NCI-H526 treated with DMSO at 0.1 percent for 48 hours (cell line): ENCODE results near the gene ERC2.

Experiments used
- DNase-seq: peaks from one replicate; lab custom pipeline; 2025; lab: John Stamatoyannopoulos, UW

ERC2 gene

DNA sequence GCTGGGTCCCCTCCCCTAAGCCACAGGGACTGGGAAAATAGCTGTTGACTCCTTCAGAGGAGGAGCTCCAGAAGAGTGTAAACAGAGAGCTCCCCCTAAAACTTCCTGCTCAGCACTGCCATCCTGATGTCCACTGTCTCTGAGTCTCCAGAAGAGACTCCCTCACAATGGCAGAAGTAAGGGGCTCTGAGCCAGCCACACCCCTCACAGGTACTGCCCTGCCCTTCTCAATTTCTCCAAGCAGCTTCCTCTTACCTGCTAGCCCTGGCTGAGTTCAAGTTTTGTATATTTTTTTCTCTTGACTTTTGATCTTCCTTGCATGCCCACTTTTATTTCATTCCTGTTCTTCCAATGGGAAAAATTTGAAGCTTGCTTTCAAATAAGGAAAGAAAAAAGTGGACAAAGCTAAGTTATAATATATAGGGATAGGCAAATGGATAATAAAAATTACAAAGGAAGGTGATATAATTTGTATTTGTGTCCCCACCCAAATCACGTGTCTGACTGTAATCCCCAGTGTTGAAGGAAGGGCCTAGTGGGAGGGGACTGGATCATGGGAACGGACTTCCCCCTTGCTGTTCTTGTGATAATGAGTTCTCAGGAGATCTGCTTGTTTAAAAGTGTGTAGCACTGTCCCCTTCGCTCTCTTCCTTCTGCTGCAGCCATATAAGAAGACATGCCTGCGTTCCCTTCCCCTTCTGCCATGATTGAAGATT, 539.0 kb downstream of the ERC2 start:
- no peak for DNase-seq

DNA sequence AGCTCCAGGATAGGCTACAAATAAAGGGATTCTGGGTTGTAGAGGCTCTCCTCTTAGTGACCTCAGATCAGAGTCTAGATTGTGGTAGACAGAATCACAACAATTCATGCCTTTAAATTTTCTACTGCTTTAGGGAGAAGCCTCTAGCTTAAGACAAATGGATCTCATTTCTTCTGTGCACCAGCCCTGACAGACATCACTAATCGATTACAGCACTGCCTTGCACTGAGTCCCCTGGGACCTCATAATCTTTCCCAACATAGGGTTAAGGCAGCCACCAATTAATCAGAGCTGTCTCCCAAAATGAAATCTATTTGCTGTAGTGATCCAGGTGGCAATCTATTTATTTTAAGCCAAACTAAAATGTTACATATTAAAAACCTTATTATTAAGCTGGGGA, 544.6 kb downstream of the ERC2 start:
- no peak for DNase-seq

DNA sequence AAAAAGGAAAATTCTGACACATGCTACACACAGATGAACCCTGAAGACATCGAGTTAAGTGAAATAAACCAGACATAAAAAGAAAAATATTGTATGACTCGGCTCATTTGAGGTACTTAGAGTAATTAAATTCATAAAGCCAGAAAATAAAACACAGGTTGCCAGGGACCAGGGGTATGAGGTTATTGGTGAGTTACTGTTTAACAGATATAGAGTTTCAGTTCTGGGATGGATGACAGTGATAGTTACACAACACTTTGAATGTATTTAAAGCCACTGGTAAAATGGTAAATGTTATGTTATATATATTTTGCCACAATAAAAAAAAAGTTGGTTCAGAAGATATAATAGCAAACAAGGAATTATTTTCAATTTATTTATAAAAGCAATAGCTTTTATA, 545.1 kb downstream of the ERC2 start:
- no peak for DNase-seq

DNA sequence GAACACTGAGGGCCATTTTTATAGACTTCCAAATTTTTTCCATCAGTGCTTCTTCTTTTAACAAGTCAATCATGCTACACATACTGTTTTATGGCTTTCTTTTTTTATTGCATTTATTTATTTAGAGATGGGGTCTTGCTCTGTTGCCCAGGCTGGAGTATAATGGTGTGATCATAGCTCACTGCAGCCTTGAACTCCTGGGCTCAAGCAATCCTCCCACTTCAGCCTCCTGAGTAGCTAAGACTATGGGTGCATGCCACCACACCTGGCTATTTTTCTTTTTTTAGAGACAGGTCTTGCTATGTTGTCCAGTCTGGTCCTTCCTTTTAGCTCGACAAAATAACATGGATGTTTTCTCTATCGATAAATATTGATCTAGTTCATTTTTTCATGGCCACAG, 555.4 kb downstream of the ERC2 start:
- no peak for DNase-seq

DNA sequence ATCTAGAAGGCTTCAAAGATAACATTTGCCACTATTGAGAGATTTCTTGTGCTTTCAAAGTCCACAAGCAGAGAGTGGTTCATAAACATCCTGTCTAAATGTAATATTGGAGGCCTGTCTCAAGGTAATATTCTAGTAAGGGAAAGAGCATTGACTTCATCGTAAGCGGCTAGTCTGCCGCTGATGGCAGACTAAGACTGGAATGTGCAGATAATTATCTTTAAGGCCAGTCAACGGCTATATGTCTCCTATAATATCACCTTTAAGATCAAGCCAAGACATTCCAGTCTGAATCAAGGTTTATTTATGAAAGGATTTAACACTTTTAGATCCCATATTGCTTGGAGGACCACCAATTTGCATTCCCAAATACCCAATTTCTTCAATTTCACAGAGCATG, 557.0 kb downstream of the ERC2 start:
- DNase-seq = no peak

DNA sequence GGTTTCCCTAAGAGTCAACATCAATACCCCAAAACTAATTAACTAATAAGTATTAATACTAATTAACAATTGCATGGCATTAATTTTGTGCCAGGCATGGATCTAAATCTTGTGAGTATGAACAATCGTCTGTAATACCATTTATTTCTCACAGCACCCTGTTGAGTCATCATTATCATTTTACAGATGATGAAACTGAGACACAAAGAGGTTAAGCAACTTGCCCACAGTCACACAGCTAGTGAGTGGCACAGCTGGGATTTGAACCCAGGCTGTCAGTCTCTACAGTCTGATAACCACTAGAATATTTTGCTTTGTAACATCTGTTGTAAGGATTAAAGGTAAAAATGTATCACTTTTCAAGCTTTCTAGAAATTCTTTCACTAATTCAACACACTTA, 557.7 kb downstream of the ERC2 start:
- no peak for DNase-seq

DNA sequence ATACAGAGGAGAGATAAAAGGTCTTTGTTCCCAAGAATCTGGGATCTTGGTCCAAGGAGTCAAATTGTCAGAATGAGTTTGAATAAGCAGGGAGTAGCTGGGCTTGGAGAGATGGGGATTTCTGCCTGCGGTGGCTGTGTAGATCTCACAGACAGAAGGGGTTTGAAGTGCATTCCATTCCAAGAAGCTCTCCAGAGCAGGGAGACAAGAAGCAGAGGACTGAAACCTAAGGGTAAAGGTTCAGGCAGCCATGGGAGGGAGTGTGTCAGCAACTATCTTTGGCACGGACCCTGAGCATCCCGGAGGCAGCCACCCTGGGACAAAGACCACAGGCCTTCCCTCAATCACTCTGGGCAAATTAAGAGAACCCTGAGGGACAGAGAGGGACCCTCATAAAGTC, 558.9 kb downstream of the ERC2 start:
- no peak for DNase-seq

DNA sequence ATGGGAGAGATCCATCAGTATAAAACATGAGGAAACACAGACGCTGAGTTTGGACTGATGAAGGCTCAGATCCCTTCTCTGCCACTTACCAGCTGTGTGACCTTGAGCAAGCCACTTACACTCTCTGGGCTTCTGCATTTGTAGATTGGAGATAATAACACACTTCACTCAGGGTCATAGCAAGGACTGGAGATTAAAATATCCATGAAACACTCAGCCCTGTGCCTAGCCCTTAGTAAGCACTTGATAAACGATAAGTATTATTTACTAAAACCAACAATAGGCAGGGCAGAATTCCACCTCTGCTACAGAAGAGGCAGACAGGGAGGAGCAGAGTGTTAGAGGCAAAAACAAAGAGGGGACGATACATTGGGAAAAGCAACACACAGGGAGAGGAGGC, 560.7 kb downstream of the ERC2 start:
- no peak for DNase-seq

DNA sequence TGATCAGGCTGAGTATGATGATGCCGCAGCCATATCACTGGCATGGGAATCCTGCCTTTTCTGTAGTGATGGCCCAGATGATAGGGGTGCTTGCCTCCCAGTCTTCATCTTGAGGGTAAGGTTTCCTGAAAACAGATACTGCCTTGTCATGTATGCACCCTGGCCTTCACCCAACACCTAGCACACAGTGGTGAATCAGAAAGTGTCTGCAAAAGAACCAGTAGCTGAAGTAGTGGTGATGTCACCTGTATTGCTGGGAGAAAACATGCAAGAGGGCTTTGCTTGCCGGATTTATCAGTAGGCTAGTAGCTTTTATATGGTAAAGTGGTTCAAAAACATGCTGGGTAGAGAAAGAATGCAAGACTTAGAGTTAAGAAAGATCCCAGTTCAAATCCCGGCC, 561.4 kb downstream of the ERC2 start:
- DNase-seq = no peak

DNA sequence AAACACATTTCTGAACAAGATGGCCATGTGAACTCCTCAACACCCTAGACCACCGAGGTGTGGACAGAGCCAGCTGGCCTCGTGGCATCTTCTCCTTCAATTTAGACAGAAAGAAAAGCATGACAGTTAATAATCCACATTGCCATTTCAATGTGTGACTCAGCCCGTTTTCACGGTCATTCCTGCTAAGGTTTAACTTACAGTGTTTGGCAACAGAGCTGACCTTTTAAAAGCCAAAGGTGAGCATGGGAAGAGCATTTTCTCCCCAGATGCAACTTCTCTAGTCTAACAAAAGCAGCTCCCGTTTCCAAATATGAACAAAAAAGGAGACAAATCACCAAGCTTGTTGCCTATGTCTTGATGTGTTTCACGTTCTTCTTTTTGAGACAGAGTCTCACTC, 563.6 kb downstream of the ERC2 start:
- DNase-seq = no peak

DNA sequence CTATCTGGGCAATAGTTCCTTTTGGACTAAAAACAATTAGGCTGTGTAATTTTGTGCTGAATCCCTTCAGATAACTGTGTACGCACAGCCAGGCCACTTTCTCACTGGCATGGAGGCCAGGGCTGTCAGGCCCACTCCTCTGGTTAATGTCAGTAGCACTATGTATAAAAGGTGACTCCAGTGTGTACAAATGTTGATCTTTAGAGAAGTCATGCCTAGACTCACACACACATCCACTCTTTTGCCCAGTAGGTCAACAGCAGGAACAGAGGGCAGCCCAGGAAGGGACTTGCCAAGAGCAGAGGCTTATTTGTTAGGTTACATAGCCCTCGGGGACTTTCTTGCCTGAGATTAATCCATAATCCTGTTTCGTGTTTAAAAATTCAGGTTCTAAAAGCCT, 564.6 kb downstream of the ERC2 start:
- no peak for DNase-seq

DNA sequence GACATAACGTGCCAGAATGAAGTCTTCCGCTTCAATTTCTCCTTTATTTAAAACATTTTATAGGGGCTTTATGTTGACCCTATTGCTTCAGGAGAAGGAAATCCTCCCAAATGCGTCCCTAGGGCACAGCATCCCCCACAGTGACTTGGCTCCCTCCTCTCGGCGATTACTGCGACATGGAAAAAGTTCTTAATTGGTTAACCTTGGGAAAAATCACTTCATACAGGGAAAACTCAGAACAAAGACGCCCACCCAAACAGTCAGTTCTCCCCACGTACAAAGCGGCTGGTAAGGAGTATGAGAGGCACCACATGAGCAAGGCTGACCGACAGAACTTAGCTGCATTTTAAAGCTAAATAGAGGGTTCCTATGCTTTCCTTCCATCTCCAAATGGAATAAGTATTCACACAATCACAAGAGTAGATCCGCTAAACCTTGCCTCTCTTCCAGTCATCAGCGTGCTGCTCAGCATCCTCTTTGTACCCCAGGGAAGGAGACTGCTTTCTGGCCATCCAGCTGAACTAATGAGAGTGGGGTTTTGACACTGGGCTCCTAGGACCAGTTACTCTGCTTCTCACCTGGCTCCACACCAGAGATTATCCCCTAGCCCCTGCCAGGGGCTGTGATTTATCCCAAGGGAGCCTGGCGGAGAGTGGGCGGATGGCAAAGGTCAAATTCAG, 565.9 kb downstream of the ERC2 start:
- no peak for DNase-seq

DNA sequence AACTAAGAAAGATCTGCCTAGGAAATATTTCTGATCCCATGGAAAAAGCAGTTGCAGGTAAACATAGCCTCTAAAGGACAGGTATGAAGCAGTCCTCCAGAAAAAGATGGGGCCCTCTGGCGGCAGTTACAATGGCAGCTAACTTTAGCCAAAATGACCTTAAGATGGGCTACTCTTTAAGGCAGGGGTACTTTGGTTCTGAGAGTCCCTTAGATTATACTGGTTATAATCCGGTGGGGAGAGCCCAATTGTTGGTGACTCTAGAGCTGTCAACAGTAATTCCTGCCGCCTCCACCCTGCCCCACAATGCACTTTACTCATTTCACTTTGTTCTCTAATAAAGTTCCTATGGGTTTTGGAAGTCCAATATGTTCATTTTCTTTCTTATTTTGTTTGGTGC, 568.4 kb downstream of the ERC2 start:
- no peak for DNase-seq

DNA sequence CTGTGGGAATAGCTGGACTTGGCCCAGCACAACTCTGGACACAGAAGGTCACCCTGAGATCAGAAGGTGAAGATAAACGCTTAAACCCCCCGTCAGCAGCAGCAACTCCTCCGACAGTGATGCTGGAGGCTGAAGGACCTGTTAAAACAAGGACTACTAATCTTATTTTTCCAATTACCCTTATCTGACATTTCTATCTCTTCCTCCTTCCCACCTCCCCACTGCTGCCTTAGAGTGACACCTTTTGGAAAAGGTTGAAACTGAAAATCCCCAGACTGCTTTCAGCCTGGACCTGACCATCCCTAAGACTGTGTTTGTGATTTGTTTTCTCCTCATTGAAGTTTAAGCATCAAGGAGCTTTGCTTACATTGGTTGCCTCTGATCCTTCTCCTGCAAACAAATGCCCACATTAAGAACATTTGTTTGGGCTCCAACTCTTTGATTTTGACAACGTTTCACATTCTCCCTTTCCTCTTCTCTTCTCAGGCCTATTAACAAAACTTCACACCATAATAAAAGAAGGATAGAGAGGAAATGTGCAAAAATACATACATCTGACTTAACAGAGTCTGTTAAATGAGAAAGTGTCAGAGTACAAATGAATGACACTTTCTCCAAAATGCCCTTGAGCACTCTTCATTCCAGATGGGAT, 570.6 kb downstream of the ERC2 start:
- DNase-seq = peak; percentile 13

DNA sequence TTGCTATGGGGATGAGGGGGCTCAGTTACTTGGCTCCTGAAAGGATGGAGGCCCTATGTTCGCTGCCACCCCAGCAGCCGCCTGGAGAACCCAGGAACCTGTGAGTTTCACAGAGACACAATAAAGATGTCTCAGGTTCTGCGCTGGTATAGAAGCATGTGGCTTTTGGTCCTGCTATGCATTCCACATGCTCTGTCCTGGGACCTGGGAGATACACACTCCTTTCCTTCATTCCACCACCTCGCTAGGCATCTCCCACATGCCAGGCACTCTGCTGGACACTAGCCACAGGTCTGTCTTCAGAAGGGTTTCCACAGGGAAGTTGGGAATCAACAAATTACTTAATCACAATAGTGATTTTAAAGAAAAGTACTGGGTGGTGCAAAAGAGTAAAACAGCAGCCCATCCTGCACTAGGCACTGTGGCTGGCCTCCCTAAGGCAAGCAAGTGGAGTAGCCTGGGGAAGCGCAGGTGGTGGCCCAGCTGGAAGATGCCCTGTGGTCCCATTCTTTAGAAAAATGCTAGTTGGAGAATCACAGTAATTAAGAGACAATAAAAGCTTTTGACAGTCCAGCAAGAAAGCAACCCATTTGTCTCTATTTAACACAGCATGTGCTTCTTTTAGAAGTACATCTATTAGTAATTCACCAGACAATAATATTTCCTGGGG, 572.2 kb downstream of the ERC2 start:
- DNase-seq = no peak

DNA sequence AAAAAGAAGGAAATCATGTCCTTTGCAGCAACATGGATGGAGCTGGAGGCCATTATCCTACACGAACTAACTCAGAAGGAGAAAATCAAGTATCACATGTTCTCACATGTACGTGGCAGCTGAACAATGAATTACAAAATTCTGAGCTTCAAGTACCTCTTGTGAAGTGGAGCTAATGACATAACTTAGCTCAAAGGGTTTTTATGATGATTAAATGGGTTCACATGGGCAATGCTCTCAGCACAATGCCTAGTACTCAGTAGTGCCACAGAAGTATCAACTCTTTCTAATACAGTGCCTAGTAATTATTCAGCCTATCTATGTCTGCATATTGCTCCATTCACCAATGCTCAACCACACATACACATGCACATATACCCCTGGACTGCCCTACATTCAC, 573.7 kb downstream of the ERC2 start:
- no peak for DNase-seq

DNA sequence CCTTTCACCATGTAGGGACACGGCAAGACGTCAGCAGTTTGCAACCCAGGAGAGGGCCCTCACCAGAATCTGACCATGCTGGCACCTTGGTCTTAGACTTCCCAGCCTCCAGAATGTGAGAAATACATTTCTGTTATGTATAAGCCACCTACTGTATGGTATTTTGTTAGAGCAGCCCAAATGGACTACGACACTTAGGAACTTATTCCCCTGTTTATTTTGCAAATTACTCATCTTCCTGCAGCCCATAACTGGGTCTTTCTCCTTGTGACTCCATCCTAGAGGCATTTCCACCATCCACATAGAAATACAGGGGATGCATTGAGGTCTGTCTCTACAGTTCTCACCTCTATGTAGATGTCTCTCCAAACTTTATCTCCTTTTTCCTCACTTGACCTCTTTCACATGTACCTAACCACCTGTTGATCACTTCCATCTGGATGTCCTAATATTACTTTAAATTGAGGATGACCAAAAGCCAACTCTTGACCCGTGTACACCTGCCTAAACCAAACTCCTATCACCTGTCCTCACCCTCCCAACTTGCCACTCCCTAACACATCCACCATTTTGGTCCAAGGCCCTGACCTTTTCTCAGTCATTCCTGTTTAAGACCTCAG, 575.1 kb downstream of the ERC2 start:
- DNase-seq = no peak

DNA sequence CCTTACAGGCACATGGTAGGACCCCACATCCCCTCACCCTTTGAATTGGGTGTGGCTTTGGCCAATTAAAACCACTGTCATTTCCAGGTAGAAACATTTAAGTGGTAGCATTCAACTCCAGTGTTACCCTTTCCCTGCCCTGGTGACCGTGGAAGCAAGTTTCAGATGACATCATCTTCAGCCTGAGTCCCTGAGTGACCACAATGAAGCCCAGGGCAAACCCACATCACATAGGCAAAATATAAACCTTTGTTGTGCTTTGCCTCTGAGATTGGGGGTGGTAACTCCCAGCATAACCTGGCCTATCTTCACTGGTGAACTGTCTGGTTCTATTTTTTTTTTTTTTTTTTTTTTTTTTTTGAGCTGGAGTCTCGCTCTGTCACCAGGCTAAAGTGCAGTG, 577.2 kb downstream of the ERC2 start:
- DNase-seq = no peak

DNA sequence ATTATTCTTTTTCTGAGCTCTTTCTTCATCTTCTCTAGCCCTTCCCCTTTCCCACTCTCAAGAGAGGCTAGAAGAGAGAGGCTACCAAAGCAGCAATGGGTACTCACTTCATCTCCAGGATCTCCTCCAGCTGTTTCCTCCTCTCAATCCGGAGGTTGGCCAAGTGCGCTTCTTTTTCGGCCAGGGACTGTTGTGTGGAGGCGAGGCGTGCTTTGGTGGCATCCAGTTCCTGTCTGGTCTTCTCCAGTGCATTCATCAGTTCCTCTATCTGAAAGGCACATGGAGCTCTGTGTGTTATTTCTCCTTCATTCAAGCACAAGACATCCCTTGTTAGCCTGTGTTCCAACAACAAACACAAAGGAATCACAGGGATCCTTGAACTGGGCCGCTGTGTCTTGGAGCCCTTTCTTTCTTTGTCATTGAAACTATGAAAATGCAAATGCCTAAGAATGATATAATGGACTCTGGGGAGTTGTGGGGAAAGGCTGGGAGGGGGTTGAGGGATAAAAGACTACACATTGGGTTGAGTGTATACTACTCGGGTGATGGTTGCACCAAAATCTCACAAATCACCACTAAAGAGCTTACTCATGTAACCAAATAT, 579.9 kb downstream of the ERC2 start:
- no peak for DNase-seq

DNA sequence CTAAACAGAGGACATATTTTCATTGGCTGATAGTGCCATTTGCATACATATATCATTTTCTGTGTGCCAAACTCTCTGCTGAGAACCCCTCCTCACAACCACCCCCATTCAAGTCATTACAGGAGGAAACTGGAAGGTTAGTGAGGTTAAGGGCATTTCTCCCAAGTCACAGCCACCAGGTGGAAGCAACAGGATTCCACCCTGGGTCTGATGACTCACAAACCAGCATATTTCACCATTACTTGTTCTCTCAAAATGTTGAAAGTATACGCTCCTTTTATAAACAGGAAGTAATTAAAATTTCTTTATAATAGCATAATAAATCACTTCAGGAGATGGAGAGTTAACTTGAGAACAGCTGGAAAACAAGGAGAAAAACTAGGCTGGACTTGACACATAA, 582.5 kb downstream of the ERC2 start:
- DNase-seq = no peak

DNA sequence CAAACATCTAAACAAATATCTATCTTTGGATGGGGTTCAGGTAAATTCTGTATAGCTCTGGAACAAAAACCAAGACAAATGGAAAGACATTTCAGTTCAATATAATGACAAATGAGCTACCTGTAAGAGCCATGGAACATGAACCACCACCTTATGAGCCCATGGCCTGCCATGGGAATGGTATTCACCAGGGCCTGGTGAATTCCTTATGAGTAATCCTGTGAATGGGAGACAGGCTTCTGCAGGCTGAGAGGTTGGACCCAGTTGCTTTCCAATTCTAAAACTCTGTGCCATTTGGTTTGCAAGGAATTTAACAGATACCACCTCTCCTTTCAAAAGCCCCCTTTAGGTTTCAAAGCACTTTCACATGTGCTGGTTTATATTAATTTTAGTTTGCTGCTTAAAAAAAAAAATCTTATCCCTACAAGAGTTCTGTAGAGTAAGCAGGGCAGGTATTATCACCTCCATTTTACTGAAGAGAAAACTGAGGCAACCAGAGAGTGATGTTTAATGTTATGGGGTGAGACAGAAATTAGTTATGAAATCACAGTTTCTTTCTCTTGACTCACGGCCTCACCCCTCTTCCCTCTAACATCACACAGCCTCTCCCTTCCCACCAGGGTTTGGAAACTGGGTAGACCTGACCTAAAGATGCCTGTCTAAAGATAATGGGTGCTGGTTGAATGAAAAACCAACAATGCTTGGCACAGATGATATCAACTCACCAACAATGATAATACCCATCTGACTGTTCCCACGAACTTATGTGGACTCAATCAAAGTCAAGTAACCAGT, 583.6 kb downstream of the ERC2 start:
- no peak for DNase-seq
